ENCODE data around the gene CDA. TPM values are rescaled to one million over a fixed set of nuclear protein-coding genes. Genes with fewer than 3 reads are reported as not detected.

The CDA gene
- total RNA-seq, 1 donor from 2014 or later = 10.1 TPM

- intact Hi-C loops (cut with DNase I) = loop anchor here (5.0 kb wide), 1 partner anchor 57 kb away; the partner anchor contains the start of gene PINK1
- no peak for DNase-seq (ENCODE audit: low spot score in 2 of 2)
- H3K9me3 ChIP-seq = no peaks in the 10 kb centered on the region
- TF ChIP-seq CTCF (IDR thresholded peaks at IDR 0.05) = no peak
- no peaks in the 10 kb centered on the region for H3K27me3 ChIP-seq
- H3K36me3 ChIP-seq = no peaks in the 10 kb centered on the region
- H3K4me1 ChIP-seq = no peaks in the 10 kb centered on the region
- no peak overlapping the region for H3K27ac ChIP-seq
- no peak overlapping the region for H3K4me3 ChIP-seq
Observed at GRCh38 chr1:20575541-20576336, 13.2 kb upstream of the CDA start.

GRCh38 chr1:20578062-20578461 lies 10.8 kb upstream of the CDA start:
- no peaks in the 10 kb centered on the region for H3K36me3 ChIP-seq
- H3K27ac ChIP-seq = no peak overlapping the region
- no peaks in the 10 kb centered on the region for H3K4me1 ChIP-seq
- H3K9me3 ChIP-seq = no peaks in the 10 kb centered on the region
- no peak overlapping the region for H3K4me3 ChIP-seq
- DNase-seq (ENCODE audit: low spot score in 2 of 2) = no peak
- no peak for TF ChIP-seq CTCF (IDR thresholded peaks at IDR 0.05)
- no peaks in the 10 kb centered on the region for H3K27me3 ChIP-seq
- intact Hi-C loops (cut with DNase I) = loop anchor here (5.0 kb wide), 1 partner anchor 54 kb away; the partner anchor contains the start of gene PINK1

- intact Hi-C loops (cut with DNase I) = loop anchor here (5.0 kb wide), 1 partner anchor 53 kb away; the partner anchor contains the start of gene PINK1
- TF ChIP-seq CTCF (IDR thresholded peaks at IDR 0.05) = no peak
- Histone ChIP-seq H3K4me1 (no peaks in the 10 kb centered on the region), H3K36me3 (no peaks in the 10 kb centered on the region), H3K4me3 (no peak overlapping the region), H3K9me3 (no peaks in the 10 kb centered on the region), H3K27ac (no peak overlapping the region), H3K27me3 (no peaks in the 10 kb centered on the region)
- DNase-seq (ENCODE audit: low spot score in 2 of 2) = no peak
Observed at GRCh38 chr1:20578721-20579395, 10.0 kb upstream of the CDA start.

- no peaks in the 10 kb centered on the region for H3K36me3 ChIP-seq
- H3K27ac ChIP-seq = no peak overlapping the region
- no peaks in the 10 kb centered on the region for H3K27me3 ChIP-seq
- H3K4me3 ChIP-seq = no peak overlapping the region
- DNase-seq (ENCODE audit: low spot score in 2 of 2) = no peak
- H3K9me3 ChIP-seq = no peaks in the 10 kb centered on the region
- H3K4me1 ChIP-seq = no peaks in the 10 kb centered on the region
- intact Hi-C loops (cut with DNase I) = no loop called here
- no peak for TF ChIP-seq CTCF (IDR thresholded peaks at IDR 0.05)
Observed at GRCh38 chr1:20584890-20585289, 4.0 kb upstream of the CDA start.

GRCh38 chr1:20586953-20587660 lies 1.8 kb upstream of the CDA start:
- H3K27ac ChIP-seq = no peak overlapping the region
- intact Hi-C loops (cut with DNase I) = no loop called here
- no peaks in the 10 kb centered on the region for H3K9me3 ChIP-seq
- H3K27me3 ChIP-seq = no peaks in the 10 kb centered on the region
- H3K4me3 ChIP-seq = no peak overlapping the region
- no peak for TF ChIP-seq CTCF (IDR thresholded peaks at IDR 0.05)
- no peaks in the 10 kb centered on the region for H3K4me1 ChIP-seq
- DNase-seq (ENCODE audit: low spot score in 2 of 2) = no peak
- no peaks in the 10 kb centered on the region for H3K36me3 ChIP-seq

Measured in ascending aorta (tissue), 2 donors.